Right atrium auricular region (tissue), 2 donors: Measurements from ENCODE around the gene GNB2. TPM values are rescaled to one million over a fixed set of nuclear protein-coding genes. Genes with fewer than 3 reads are reported as not detected.

Experiments
- DNase-seq: peaks from one replicate; pipeline ENCODE4 v3.0.0-alpha.2; 2019; ENCODE audit warnings: low spot score
- H3K27ac ChIP-seq, 2 donors: fragments of 200-600 bp; sonication (generic); 1 replicate in 1 of 2; 2 replicates in 1 of 2; pipeline ENCODE4 v1.5.1; 2016 to 2019
- H3K27me3 ChIP-seq, 2 donors: fragments of 200-600 bp; sonication (generic); one replicate each; pipeline versions ENCODE4 v1.5.1 to v1.6.0; 2017 to 2019
- H3K36me3 ChIP-seq: fragments of 200-600 bp; sonication (generic); one replicate; pipeline ENCODE4 v1.5.1; 2016
- H3K4me1 ChIP-seq, 2 donors: fragments of 200-600 bp; sonication (generic); one replicate each; pipeline versions ENCODE4 v1.5.1 to v1.6.0; 2017 to 2019
- H3K4me3 ChIP-seq, 2 donors: fragments of 200-600 bp; sonication (generic); 1 replicate in 1 of 2; 2 replicates in 1 of 2; pipeline ENCODE4 v1.5.1; 2017 to 2019; ENCODE audit warnings: mild to moderate bottlenecking in 1 of 2, moderate library complexity in 1 of 2
- H3K9me3 ChIP-seq, 2 donors: fragments of 200-600 bp; sonication (generic); one replicate each; pipeline ENCODE4 v1.5.1; 2019
- total RNA-seq, 2 donors: library from RNA; depleted of rRNA; stranded (reverse); fragments of >200 nt; gene quantifications; one replicate each; pipeline ENCODE4 v1.1.0, GENCODE V29; 2016
- TF ChIP-seq, protein P1 (sequence below), 2 donors: fragments of 200-600 bp; sonication (generic); IDR thresholded peaks; one replicate each; pipeline ENCODE4 v1.5.1; 2019; ENCODE audit warnings: antibody characterized with exemption in 2 of 2

The GNB2 gene
- 100 to 1,000 TPM in 1 of 2 donors, 10 to 100 TPM in 1; 96.2 to 169 TPM for total RNA-seq

DNA sequence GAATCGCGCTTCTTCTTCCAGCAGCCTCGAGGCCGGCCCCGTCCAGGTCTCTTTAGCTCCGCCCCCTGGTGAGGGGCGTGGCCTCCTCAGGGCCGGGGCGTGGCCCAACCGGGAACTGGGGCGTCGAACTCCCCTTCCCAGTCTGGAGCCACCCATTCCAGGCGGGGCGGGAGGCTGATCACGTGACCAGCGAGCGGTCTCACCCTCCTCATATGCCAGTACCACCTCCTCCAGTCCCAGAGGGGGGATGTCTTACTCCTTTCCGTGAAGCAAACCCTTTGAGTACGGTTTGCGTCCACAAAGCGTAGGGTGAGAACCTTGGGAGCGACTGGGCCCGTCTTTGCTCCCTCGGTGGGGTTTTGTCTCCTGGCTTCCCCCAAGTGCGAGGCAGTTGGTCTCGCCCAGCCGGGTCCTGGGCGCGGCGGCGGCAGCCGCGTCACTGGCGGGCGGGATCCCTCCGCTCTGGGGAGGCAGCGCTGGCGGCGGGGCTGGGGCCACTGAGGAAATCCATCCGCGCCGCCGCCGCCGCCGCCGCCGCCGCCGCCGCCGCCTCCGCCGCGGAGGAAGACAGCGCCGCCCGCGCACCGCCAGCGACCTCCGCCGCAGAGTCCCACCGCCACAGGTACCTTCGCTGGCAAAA lies at the start of gene GNB2:
TSS of gene GNB2 (plus strand) at position 439 of the 640 bp plus-strand sequence. CDS start 2,526 bp downstream, outside the sequence.
- Histone ChIP-seq H3K27me3 (no peaks in the 10 kb centered on the region), H3K27ac (peak within 1 kb of the TSS; percentile 99), H3K4me3 (peak within 1 kb of the TSS; percentile 97 to 99), H3K4me1 (peaks cover 0 to 27% of the 10 kb centered on the region in 2 donors), H3K9me3 (no peaks in the 10 kb centered on the region), H3K36me3 (peaks cover 23% of the 10 kb centered on the region)
- peak; percentile 99 for DNase-seq
- TF ChIP-seq, protein P1, sequence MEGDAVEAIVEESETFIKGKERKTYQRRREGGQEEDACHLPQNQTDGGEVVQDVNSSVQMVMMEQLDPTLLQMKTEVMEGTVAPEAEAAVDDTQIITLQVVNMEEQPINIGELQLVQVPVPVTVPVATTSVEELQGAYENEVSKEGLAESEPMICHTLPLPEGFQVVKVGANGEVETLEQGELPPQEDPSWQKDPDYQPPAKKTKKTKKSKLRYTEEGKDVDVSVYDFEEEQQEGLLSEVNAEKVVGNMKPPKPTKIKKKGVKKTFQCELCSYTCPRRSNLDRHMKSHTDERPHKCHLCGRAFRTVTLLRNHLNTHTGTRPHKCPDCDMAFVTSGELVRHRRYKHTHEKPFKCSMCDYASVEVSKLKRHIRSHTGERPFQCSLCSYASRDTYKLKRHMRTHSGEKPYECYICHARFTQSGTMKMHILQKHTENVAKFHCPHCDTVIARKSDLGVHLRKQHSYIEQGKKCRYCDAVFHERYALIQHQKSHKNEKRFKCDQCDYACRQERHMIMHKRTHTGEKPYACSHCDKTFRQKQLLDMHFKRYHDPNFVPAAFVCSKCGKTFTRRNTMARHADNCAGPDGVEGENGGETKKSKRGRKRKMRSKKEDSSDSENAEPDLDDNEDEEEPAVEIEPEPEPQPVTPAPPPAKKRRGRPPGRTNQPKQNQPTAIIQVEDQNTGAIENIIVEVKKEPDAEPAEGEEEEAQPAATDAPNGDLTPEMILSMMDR (IDR thresholded peaks at IDR 0.05), result no peak

DNA sequence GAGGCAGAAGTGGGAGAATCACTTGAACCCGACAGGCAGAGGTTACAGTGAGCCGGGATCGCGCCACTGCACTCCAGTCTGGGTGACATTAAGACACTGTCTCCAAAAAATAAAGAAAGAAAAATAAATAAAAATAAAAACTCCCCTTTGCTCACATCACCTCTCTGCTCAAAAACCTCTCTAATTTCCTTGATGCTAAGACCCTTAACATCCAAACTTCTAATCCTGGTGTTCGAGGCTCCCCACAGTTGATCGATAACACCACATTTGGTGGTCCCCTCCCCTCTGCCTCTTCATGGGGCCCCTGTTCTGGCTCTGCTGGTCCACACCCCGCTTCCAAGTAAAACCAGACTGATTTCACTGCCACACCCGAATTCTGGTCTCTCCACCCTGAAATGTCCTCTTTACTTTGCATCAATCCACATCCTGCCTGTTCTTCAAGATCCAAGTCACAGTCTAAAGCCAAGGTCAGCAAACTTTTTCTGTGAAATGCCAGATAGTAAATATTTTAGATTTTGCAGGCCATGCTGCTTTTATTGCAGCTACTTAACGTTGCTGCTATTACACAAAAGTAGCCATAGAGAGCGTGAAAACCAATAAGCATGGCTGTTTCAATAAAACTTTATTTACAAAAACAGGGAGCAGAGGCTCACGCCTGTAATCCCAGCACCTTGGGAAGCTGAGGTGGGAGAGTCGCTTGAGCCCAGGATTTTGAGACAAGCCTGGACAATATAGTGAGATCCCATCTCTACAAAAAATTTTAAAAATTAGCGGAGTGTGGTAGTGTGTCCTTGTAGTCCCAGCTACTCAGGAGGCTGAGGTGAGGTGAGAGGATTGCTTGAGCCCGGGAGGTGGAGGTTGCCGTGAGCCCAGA lies 49.4 kb upstream of the GNB2 start:
- H3K4me1 ChIP-seq, result peaks cover 0 to 9% of the 10 kb centered on the region in 2 donors
- no peaks in the 10 kb centered on the region for H3K36me3 ChIP-seq
- no peaks in the 10 kb centered on the region for H3K27me3 ChIP-seq
- no peaks in the 10 kb centered on the region for H3K9me3 ChIP-seq
- no peak overlapping the region for H3K4me3 ChIP-seq
- DNase-seq, result no peak
- H3K27ac ChIP-seq, result no peak overlapping the region
- TF ChIP-seq, protein P1 (IDR thresholded peaks at IDR 0.05), result no peak

DNA sequence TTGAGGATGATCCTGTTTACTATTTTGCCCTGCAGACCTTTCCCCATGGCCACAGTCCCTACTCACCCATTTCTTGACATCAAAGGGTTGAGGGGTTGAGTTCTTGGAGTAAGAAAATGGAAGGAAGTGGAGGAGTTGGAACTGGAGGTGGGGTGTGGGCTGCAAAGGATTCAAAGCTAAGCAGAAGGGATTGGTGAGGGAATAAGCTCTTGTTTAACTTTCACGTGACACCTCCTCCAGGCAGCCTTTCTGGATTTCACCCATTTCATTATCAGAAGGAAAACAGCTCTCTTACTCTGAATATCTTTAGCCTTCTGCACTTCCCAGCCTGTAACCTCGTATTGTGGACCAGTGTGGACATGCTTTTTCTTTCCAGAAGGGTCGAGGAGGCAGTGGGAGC lies 47.5 kb upstream of the GNB2 start:
- Histone ChIP-seq H3K27ac (no peak overlapping the region), H3K27me3 (no peaks in the 10 kb centered on the region), H3K36me3 (no peaks in the 10 kb centered on the region), H3K4me1 (peaks cover 0 to 9% of the 10 kb centered on the region in 2 donors), H3K4me3 (peak overlapping the region in 1 of 2 donors; percentile 34), H3K9me3 (no peaks in the 10 kb centered on the region)
- DNase-seq, result no peak
- TF ChIP-seq, protein P1 (IDR thresholded peaks at IDR 0.05), result no peak

DNA sequence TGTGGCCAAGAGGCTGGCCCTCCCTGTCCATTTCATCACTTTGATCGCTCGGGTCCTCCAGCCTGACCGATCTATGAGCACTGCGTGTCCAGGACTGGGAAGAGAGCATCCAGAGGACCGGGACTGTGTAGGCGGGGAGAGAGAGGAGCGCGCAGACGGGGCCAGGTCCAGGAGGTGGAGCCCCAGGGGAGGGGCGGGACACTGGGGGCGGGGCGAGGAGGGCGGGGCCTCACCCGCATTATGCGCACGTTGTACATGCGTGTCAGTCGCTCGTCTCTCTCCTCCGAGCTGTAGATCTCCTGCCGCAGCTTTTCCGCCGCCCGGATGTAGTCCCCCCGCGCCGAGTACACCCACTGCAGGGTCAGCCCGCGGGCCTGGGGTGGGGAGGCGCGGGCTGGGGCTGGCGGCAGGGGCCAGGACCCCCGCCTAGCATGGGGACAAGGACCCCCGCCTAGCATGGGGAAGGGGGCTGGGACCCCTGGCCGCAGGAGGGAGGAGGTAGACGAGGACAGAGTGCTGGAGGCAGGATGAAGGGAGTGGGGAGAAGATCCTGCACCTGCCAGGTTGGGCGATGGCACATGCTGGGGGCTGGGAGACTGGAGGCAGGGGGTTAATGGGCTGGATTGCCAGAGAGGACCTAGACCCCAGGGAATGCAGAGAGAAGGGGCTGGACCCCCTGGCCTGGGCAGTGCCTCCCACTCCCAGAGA lies 46.9 kb upstream of the GNB2 start:
- H3K4me1 ChIP-seq, result peaks cover 0 to 9% of the 10 kb centered on the region in 2 donors
- no peaks in the 10 kb centered on the region for H3K36me3 ChIP-seq
- TF ChIP-seq, protein P1 (IDR thresholded peaks at IDR 0.05), result no peak
- H3K27ac ChIP-seq, result no peak overlapping the region
- no peaks in the 10 kb centered on the region for H3K27me3 ChIP-seq
- peak; percentile 83 for DNase-seq
- no peaks in the 10 kb centered on the region for H3K9me3 ChIP-seq
- peak overlapping the region; percentile 20 to 34 for H3K4me3 ChIP-seq

DNA sequence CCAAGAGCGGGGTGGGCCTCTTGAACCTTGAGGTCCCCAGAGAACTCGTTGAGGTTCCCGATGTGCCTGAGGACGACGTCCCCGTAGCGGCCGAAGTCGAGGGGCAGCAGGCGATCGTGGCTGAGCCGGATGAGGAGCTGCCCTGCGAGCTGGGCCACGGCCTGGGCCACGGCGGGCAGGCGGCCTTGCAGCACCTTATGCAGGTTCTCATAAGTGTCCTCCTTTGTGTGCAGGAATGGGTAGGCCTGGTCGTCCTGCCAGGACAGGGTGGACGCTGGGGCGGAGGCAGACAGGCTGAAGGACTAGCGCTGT lies 46.3 kb upstream of the GNB2 start:
- TF ChIP-seq, protein P1 (IDR thresholded peaks at IDR 0.05), result no peak
- no peak overlapping the region for H3K4me3 ChIP-seq
- no peak for DNase-seq

More for the DNA sequence above, 46.3 kb upstream of the GNB2 start:
- Histone ChIP-seq H3K9me3 (no peaks in the 10 kb centered on the region), H3K27me3 (no peaks in the 10 kb centered on the region), H3K4me1 (peaks cover 0 to 9% of the 10 kb centered on the region in 2 donors), H3K27ac (no peak overlapping the region), H3K36me3 (no peaks in the 10 kb centered on the region)
